ENCODE results near the gene APBA2. TPM values are rescaled to one million over a fixed set of nuclear protein-coding genes. Genes with fewer than 3 reads are reported as not detected.

Gene APBA2
- total and polyA plus RNA-seq, 2 of the 13 experiments (the other 11 are each of a cell fraction or from before 2014, with no cell fraction given): 0.62 to 2.3 TPM

GRCh38 chr15:28991236-28992171, 105.7 kb downstream of the APBA2 start:
- Histone ChIP-seq H3K27ac (ENCODE audit: extremely low read length, insufficient read depth, low read length) (no peak overlapping the region), H3K9me3 (ENCODE audit: low read length) (no peaks in the 10 kb centered on the region), H3K4me1 (ENCODE audit: insufficient read depth, low read length) (no peaks in the 10 kb centered on the region), H3K79me2 (ENCODE audit: insufficient read depth, low read length) (no peaks in the 10 kb centered on the region), H3K27me3 (ENCODE audit: control insufficient read depth in 1 of 2, insufficient read depth in 2 of 2, low read length in 2 of 2) (no peaks in the 10 kb centered on the region), H3K9ac (ENCODE audit: insufficient read depth, low read depth, low read length) (no peak overlapping the region), H3K4me2 (ENCODE audit: low read depth, low read length) (no peak overlapping the region), H3K36me3 (replicated peaks in 1 of 2; ENCODE audit: control insufficient read depth in 1 of 2, insufficient read depth in 2 of 2, low read length in 2 of 2) (no peaks in the 10 kb centered on the region), H4K20me1 (ENCODE audit: insufficient read depth, low read length) (no peaks in the 10 kb centered on the region), H2AFZ (ENCODE audit: low read length) (no peak overlapping the region), H3K4me3 (replicated peaks in 1 of 3; ENCODE audit: insufficient read depth in 1 of 3, low read depth in 2 of 3, low read length in 3 of 3) (no peak overlapping the region)
- TF ChIP-seq RFX3 (CRISPR knock-in tag; IDR thresholded peaks at IDR 0.05) (no peak), CBX2 (IDR thresholded peaks at IDR 0.05; ENCODE audit: low read depth, low read length) (no peak), CBX2 (CRISPR knock-in tag; IDR thresholded peaks at IDR 0.05; ENCODE audit: low read depth) (no peak), NCOR1 (IDR thresholded peaks at IDR 0.05; ENCODE audit: borderline replicate concordance, low read length) (no peak)
- DNase-seq (ENCODE audit: low spot score) (no peak), ATAC-seq (no peak), FAIRE-seq (no peak)
- WGBS (ENCODE audit: low lambda C conversion rate): 48% methylated on average over 12 of the region's 21 CpGs
- in situ Hi-C loops (cut with HindIII; ENCODE audit: extremely low pct_ligation_motif_present, low pct_unique_long_range_greater_than_20kb): no loop called here
- ChIA-PET POLR2A (no interaction called here), CTCF (ENCODE audit: low intra/inter-chr PET ratio, low total read pairs) (no interaction called here)
- intact Hi-C loops (cut with micrococcal nuclease; ENCODE audit: unreplicated experiment): no loop called here
- BruUV-seq (replicated peaks): no TSS peak

GRCh38 chr15:28992336-28992864, 106.6 kb downstream of the APBA2 start:
- no peak overlapping the region for H3K27ac ChIP-seq (ENCODE audit: extremely low read length, insufficient read depth, low read length)
- no peaks in the 10 kb centered on the region for H3K9me3 ChIP-seq (ENCODE audit: low read length)
- 50% methylated on average over 6 of the region's 6 CpGs for WGBS (ENCODE audit: low lambda C conversion rate)
- no peak for TF ChIP-seq ZNF10 (CRISPR knock-in tag; IDR thresholded peaks at IDR 0.05; ENCODE audit: borderline replicate concordance, low read depth)
- no peak for TF ChIP-seq ZNF224 (CRISPR knock-in tag; IDR thresholded peaks at IDR 0.05)
- no peak for TF ChIP-seq ZBTB43 (CRISPR knock-in tag; conservative IDR thresholded peaks at IDR 0.05)
- no peak for TF ChIP-seq MIER3 (CRISPR knock-in tag; IDR thresholded peaks at IDR 0.05; ENCODE audit: borderline replicate concordance)
- TF ChIP-seq MAX (IDR thresholded peaks at IDR 0.05): no peak
- TF ChIP-seq KMT2A (CRISPR knock-in tag; IDR thresholded peaks at IDR 0.05): no peak
- TF ChIP-seq HOXA3 (CRISPR knock-in tag; IDR thresholded peaks at IDR 0.05): no peak
- no peak for TF ChIP-seq FOXA1 (IDR thresholded peaks at IDR 0.05)
- no peak for TF ChIP-seq FOXA1 (CRISPR knock-in tag; IDR thresholded peaks at IDR 0.05)
- H4K20me1 ChIP-seq (ENCODE audit: insufficient read depth, low read length): no peaks in the 10 kb centered on the region
- ATAC-seq: no peak
- intact Hi-C loops (cut with micrococcal nuclease; ENCODE audit: unreplicated experiment) (no loop called here), in situ Hi-C loops (cut with HindIII; ENCODE audit: extremely low pct_ligation_motif_present, low pct_unique_long_range_greater_than_20kb) (no loop called here)
- DNase-seq (ENCODE audit: low spot score): no peak
- no peaks in the 10 kb centered on the region for H3K27me3 ChIP-seq (ENCODE audit: control insufficient read depth in 1 of 2, insufficient read depth in 2 of 2, low read length in 2 of 2)
- ChIA-PET CTCF (ENCODE audit: low intra/inter-chr PET ratio, low total read pairs) (no interaction called here), POLR2A (no interaction called here)
- no peaks in the 10 kb centered on the region for H3K79me2 ChIP-seq (ENCODE audit: insufficient read depth, low read length)
- H2AFZ ChIP-seq (ENCODE audit: low read length): no peak overlapping the region
- no peak for FAIRE-seq
- H3K9ac ChIP-seq (ENCODE audit: insufficient read depth, low read depth, low read length): no peak overlapping the region
- BruUV-seq (replicated peaks): no TSS peak
- no peak overlapping the region for H3K4me2 ChIP-seq (ENCODE audit: low read depth, low read length)
- no peaks in the 10 kb centered on the region for H3K36me3 ChIP-seq (replicated peaks in 1 of 2; ENCODE audit: control insufficient read depth in 1 of 2, insufficient read depth in 2 of 2, low read length in 2 of 2)
- no peak overlapping the region for H3K4me3 ChIP-seq (replicated peaks in 1 of 3; ENCODE audit: insufficient read depth in 1 of 3, low read depth in 2 of 3, low read length in 3 of 3)
- H3K4me1 ChIP-seq (ENCODE audit: insufficient read depth, low read length): no peaks in the 10 kb centered on the region

All from HepG2 (cell line).